Measurements from ENCODE around the gene KPNA6.
A peak's percentile ranks its signal among the peaks of the same experiment; 100 is the strongest.

DNA sequence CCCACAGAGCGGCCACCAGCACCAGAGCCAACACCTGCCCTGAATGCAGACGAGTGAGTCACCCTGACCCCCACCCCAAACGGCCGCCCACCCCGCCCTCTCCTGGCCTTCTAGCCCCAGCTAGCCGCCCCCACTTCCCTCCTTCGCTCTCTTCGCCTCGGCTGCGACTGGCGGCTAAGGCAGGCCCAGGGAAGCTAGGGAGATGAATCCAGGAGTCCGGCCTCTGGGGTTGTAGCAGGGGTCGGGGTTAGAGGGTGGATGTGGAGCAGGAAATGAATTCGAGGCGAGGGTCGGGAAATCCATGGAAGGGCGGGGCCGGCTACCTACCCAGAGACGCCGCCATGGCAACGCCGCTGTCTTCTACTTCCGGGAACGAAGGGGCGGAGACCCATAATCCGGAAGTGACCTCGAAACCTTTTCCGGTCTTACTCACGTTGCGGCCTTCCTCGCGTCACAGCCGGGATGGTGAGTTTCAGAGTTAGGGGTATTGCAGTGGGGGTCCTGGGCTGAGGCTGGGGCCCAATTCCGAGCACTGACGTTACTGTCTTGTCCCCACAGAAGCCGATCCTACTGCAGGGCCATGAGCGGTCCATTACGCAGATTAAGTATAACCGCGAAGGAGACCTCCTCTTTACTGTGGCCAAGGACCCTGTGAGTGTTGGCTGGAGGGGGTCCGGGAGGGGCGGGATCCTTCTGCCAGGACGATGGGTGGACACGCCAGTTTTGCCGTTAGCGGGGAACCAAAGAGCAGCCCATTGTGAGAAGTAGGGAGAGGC is 114.3 kb downstream of the KPNA6 start, which contains the start of the genes EIF3I and TMEM234:
- TF ChIP-seq CTCF (IDR thresholded peaks at IDR 0.05 in 2 of 3, conservative IDR thresholded peaks at IDR 0.05 in 1 of 3; ENCODE audit: insufficient read depth in 2 of 3, low read depth in 1 of 3, low read length in 3 of 3) = no peak
- no peak for TF ChIP-seq CBX1 (IDR thresholded peaks at IDR 0.05; ENCODE audit: low read depth)
- no peak for TF ChIP-seq ZNF316 (IDR thresholded peaks at IDR 0.05)
- no peak for TF ChIP-seq BCOR (IDR thresholded peaks at IDR 0.05)
- TF ChIP-seq SP2 (IDR thresholded peaks at IDR 0.05; ENCODE audit: extremely low read depth, low read depth, low read length, poor library complexity, severe bottlenecking) = no peak
- TF ChIP-seq, protein P1, sequence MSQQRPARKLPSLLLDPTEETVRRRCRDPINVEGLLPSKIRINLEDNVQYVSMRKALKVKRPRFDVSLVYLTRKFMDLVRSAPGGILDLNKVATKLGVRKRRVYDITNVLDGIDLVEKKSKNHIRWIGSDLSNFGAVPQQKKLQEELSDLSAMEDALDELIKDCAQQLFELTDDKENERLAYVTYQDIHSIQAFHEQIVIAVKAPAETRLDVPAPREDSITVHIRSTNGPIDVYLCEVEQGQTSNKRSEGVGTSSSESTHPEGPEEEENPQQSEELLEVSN (IDR thresholded peaks at IDR 0.05; ENCODE audit: borderline replicate concordance in 1 of 2, extremely low read depth in 1 of 2, insufficient read depth in 1 of 2, insufficient read length in 1 of 2, low read depth in 1 of 2, low read length in 1 of 2, poor library complexity in 1 of 2, severe bottlenecking in 1 of 2) = no peak
- TF ChIP-seq TAF1 (IDR thresholded peaks at IDR 0.05; ENCODE audit: control insufficient read depth, extremely low read depth, insufficient read depth, low read length, severe bottlenecking) = peak; percentile 74
- no peak for TF ChIP-seq NONO (IDR thresholded peaks at IDR 0.05; ENCODE audit: low read depth in 2 of 2, low read length in 1 of 2)
